ENCODE data around the gene ENPP6.

Gene ENPP6

GRCh38 chr4:184150102-184150839, 67.4 kb downstream of the ENPP6 start:
- H3K9me3 ChIP-seq (ENCODE audit: control insufficient read depth, insufficient read depth, low read depth, low read length): no peaks in the 10 kb centered on the region
- no peak overlapping the region for H3K27ac ChIP-seq (ENCODE audit: extremely low read depth, low read depth, low read length)
- no peak overlapping the region for H3K4me3 ChIP-seq (ENCODE audit: low read depth, low read length)
- no peaks in the 10 kb centered on the region for H3K36me3 ChIP-seq (ENCODE audit: control insufficient read depth in 2 of 2, insufficient read depth in 1 of 2, low read length in 2 of 2)
- H3K4me1 ChIP-seq (ENCODE audit: control insufficient read depth, insufficient read depth, low read length): no peaks in the 10 kb centered on the region; the same call in 1 of the 2 replicates
- TF ChIP-seq ZNF707 (tag by site-specific recombination; IDR thresholded peaks at IDR 0.05): no peak
- TF ChIP-seq RBAK (tag by site-specific recombination; IDR thresholded peaks at IDR 0.05): no peak
- no peak for TF ChIP-seq ZNF513 (tag by site-specific recombination; IDR thresholded peaks at IDR 0.05)
- CTCF ChIA-PET: interaction anchor here (0.6 kb wide), 3 partner anchors 8 to 93 kb away, joined by 3 read pairs; no protein-coding TSS in a partner anchor
- POLR2A ChIA-PET: no interaction called here

GRCh38 chr4:184148738-184149637, 68.7 kb downstream of the ENPP6 start:
- H3K9me3 ChIP-seq (ENCODE audit: control insufficient read depth, insufficient read depth, low read depth, low read length): no peaks in the 10 kb centered on the region
- no peak overlapping the region for H3K4me3 ChIP-seq (ENCODE audit: low read depth, low read length)
- CTCF ChIA-PET: interaction anchor here (0.6 to 1.5 kb wide), 3 partner anchors 9 to 19 kb away, joined by 3 to 4 read pairs (median 3); no protein-coding TSS in a partner anchor
- no peaks in the 10 kb centered on the region; the same call in 1 of the 2 replicates for H3K4me1 ChIP-seq (ENCODE audit: control insufficient read depth, insufficient read depth, low read length)
- POLR2A ChIA-PET: no interaction called here
- peak; percentile 76 for TF ChIP-seq EGR2 (tag by site-specific recombination; IDR thresholded peaks at IDR 0.05; ENCODE audit: low read depth)
- TF ChIP-seq ZNF785 (tag by site-specific recombination; IDR thresholded peaks at IDR 0.05): no peak
- peak; percentile 79 for TF ChIP-seq ZFHX2 (tag by site-specific recombination; conservative IDR thresholded peaks at IDR 0.05)
- 0 out of 2 replicates have a peak, but pooled peaks have one; percentile 10 for TF ChIP-seq ZNF335 (tag by site-specific recombination; conservative IDR thresholded peaks at IDR 0.05)
- H3K36me3 ChIP-seq (ENCODE audit: control insufficient read depth in 2 of 2, insufficient read depth in 1 of 2, low read length in 2 of 2): no peaks in the 10 kb centered on the region
- H3K27ac ChIP-seq (ENCODE audit: extremely low read depth, low read depth, low read length): no peak overlapping the region

- H3K4me1 ChIP-seq (ENCODE audit: control insufficient read depth, insufficient read depth, low read length): no peaks in the 10 kb centered on the region; the same call in 1 of the 2 replicates
- no peak overlapping the region for H3K27ac ChIP-seq (ENCODE audit: extremely low read depth, low read depth, low read length)
- ChIA-PET POLR2A (no interaction called here), CTCF (interaction anchor here (1.3 to 1.5 kb wide), 2 partner anchors 16 to 20 kb away, joined by 3 to 4 read pairs; no protein-coding TSS in a partner anchor)
- H3K4me3 ChIP-seq (ENCODE audit: low read depth, low read length): no peak overlapping the region
- H3K9me3 ChIP-seq (ENCODE audit: control insufficient read depth, insufficient read depth, low read depth, low read length): no peaks in the 10 kb centered on the region
- no peaks in the 10 kb centered on the region for H3K36me3 ChIP-seq (ENCODE audit: control insufficient read depth in 2 of 2, insufficient read depth in 1 of 2, low read length in 2 of 2)
- TF ChIP-seq ZNF112 (tag by site-specific recombination; IDR thresholded peaks at IDR 0.05): no peak
- TF ChIP-seq ZNF24 (tag by site-specific recombination; IDR thresholded peaks at IDR 0.05): no peak
- no peak for TF ChIP-seq ZNF585B (tag by site-specific recombination; IDR thresholded peaks at IDR 0.05)
- TF ChIP-seq ZNF768 (tag by site-specific recombination; IDR thresholded peaks at IDR 0.05): no peak
- TF ChIP-seq ZBTB49 (tag by site-specific recombination; IDR thresholded peaks at IDR 0.05; ENCODE audit: low read depth): no peak
- peak; percentile 7; the same call in 1 of the 2 replicates for TF ChIP-seq ZBTB44 (tag by site-specific recombination; IDR thresholded peaks at IDR 0.05)
- peak; percentile 88 for TF ChIP-seq ATF2 (tag by site-specific recombination; IDR thresholded peaks at IDR 0.05; ENCODE audit: low read depth)
Measured at GRCh38 chr4:184147858-184148737, 69.6 kb downstream of the ENPP6 start.

Measured in HEK293 (cell line).